Measurements from ENCODE around the gene MYO6.

GRCh38 chr6:75843396-75843795 is 94.4 kb downstream of the MYO6 start:
- no peak for TF ChIP-seq CTCF (conservative IDR thresholded peaks at IDR 0.05; ENCODE audit: low read length)
- no peak for TF ChIP-seq EZH2phosphoT487 (IDR thresholded peaks at IDR 0.05; ENCODE audit: borderline replicate concordance, low read depth, low read length)

All from OCI-LY7 (cell line).